Natural killer cell (primary cell): Measurements from ENCODE around the gene VWA1. TPM values are rescaled to one million over a fixed set of nuclear protein-coding genes. Genes with fewer than 3 reads are reported as not detected.
A peak's percentile ranks its signal among the peaks of the same experiment; 100 is the strongest.

Experiments
- ATAC-seq, 3 donors: fragments of 150-1000 bp in 2 of 3; fragments of 200-7000 bp in 1 of 3; cut with Tn5 transposase; 1 replicate in 1 of 3; 2 replicates in 2 of 3; pipeline ENCODE4 v1.10.0; 2021; ENCODE audit warnings: mild to moderate bottlenecking in 2 of 3, moderate library complexity in 2 of 3
- DNase-seq, 2 donors: peaks; one replicate each; pipeline versions ENCODE4 v3.0.0 to v3.0.0-alpha.2; 2013 to 2021; ENCODE audit warnings: mixed read lengths in 1 of 2
- H3K27ac ChIP-seq: one replicate; pipeline ENCODE4 v1.5.1; 2013; ENCODE audit warnings: mild to moderate bottlenecking, low read length
- H3K27me3 ChIP-seq: one replicate; pipeline ENCODE4 v1.6.1; 2013; ENCODE audit warnings: low read length; ENCODE audit not compliant: control insufficient read depth, insufficient read depth
- H3K36me3 ChIP-seq: one replicate; pipeline ENCODE4 v1.6.1; 2013; ENCODE audit warnings: low read length; ENCODE audit not compliant: control insufficient read depth, insufficient read depth
- H3K4me1 ChIP-seq: one replicate; pipeline ENCODE4 v1.6.1; 2013; ENCODE audit warnings: low read length; ENCODE audit not compliant: control insufficient read depth, insufficient read depth
- H3K4me3 ChIP-seq: one replicate; pipeline ENCODE4 v1.5.1; 2013; ENCODE audit warnings: low read length
- H3K9me3 ChIP-seq: one replicate; pipeline ENCODE4 v1.6.1; 2013; ENCODE audit warnings: low read length; ENCODE audit not compliant: control insufficient read depth, insufficient read depth
- H3K27ac Mint-ChIP-seq, 2 donors: one replicate each; pipeline ENCODE4 v1.8.0; 2022; ENCODE audit warnings: mild to moderate bottlenecking in 2 of 2, mixed read lengths in 2 of 2, moderate library complexity in 1 of 2
- H3K27me3 Mint-ChIP-seq, 2 donors: one replicate each; pipeline ENCODE4 v1.8.0; 2022; ENCODE audit warnings: low read depth in 2 of 2, mixed read lengths in 2 of 2
- H3K36me3 Mint-ChIP-seq: one replicate; pipeline ENCODE4 v1.8.0; 2022; ENCODE audit warnings: mixed read lengths
- H3K4me1 Mint-ChIP-seq, 2 donors: one replicate each; pipeline ENCODE4 v1.8.0; 2022; ENCODE audit warnings: mixed read lengths in 2 of 2
- H3K4me3 Mint-ChIP-seq: one replicate; pipeline ENCODE4 v1.8.0; 2022; ENCODE audit warnings: mild to moderate bottlenecking, moderate library complexity, mixed read lengths
- H3K9me3 Mint-ChIP-seq, 2 donors: one replicate each; pipeline ENCODE4 v1.8.0; 2022; ENCODE audit warnings: mixed read lengths in 2 of 2
- CTCF ChIP-seq: fragments of 200-600 bp; IDR thresholded peaks from one replicate; pipeline ENCODE4 v1.8.0; 2022; ENCODE audit warnings: antibody characterized with exemption
- WGBS: methylation state at CpG from one replicate; pipeline ENCODE4 v1.1.7; 2013; ENCODE audit warnings: missing lambda C conversion rate; ENCODE audit not compliant: insufficient coverage; 5-methylcytosine and 5-hydroxymethylcytosine counted together
- intact Hi-C: fragments of 100-400 bp; cut with micrococcal nuclease; formaldehyde crosslinking; loops from one replicate; pipeline ENCODE4 v1.14.2; 2022
- total RNA-seq, 4 donors: library from RNA; stranded (reverse); fragments of 120-200 nt in 1 of 4; gene quantifications; one replicate each; pipeline versions ENCODE4 v1.2.3 to v1.2.4, GENCODE V29; 2013 to 2022

The VWA1 gene
- total RNA-seq, 3 donors from 2014 or later (not counting 1 experiment from before 2014, with no cell fraction given) = not detected

DNA sequence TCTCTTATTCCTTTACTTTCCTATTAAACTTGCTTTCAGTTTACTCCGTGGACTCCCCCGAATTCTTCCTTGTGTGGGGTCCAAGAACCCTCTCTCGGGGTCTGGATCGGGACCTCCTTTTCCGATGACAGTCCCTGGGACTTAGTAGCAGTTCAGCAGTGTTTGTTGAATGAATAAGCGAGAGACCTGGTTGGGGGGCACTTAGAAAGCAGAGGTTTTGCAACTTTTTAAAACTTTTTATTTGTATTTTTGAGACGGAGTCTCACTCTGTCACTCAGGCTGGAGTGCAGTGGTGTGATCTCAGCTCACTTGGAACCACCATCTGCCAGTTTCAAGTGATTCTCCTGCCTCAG, 12.3 kb upstream of the VWA1 start:
- Mint-ChIP-seq H3K4me1 (no peaks in the 10 kb centered on the region), H3K4me3 (no peak overlapping the region), H3K9me3 (no peaks in the 10 kb centered on the region), H3K36me3 (no peaks in the 10 kb centered on the region), H3K27me3 (peaks cover 7 to 24% of the 10 kb centered on the region in 2 donors), H3K27ac (no peak overlapping the region)
- no peak overlapping the region for H3K27ac ChIP-seq
- no peaks in the 10 kb centered on the region for H3K9me3 ChIP-seq
- H3K36me3 ChIP-seq = no peaks in the 10 kb centered on the region
- H3K4me1 ChIP-seq = no peaks in the 10 kb centered on the region
- WGBS = 96% methylated on average over 7 of the region's 7 CpGs
- H3K27me3 ChIP-seq = peaks cover under 1% of the 10 kb centered on the region
- TF ChIP-seq CTCF = no peak
- ATAC-seq (no peak), DNase-seq (no peak)
- intact Hi-C loops = no loop called here
- no peak overlapping the region for H3K4me3 ChIP-seq

DNA sequence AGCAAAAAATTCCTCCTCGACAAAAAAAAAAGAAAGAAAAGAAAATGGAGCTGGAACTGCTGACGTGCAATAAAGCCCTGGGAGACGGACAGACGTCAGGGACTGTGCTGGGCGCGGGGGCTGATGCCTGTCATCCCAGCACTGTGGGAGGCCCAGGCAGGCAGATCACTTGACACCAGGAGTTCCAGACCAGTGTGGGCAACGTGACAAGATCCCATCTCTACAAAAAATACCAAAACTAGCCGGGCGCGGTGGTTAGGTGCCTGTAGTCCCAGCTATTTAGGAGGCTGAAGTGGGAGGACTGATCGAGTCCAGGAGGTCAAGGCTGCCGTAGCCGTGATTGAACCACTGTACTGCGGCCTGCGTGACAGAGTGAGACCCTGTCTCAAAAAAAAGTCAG, 10.8 kb upstream of the VWA1 start:
- no peak overlapping the region for H3K4me3 ChIP-seq
- 94% methylated on average over 15 of the region's 15 CpGs for WGBS
- Mint-ChIP-seq H3K4me3 (peak overlapping the region; percentile 35), H3K9me3 (no peaks in the 10 kb centered on the region), H3K27me3 (peaks cover 7 to 24% of the 10 kb centered on the region in 2 donors), H3K4me1 (no peaks in the 10 kb centered on the region), H3K36me3 (no peaks in the 10 kb centered on the region), H3K27ac (no peak overlapping the region)
- no peaks in the 10 kb centered on the region for H3K4me1 ChIP-seq
- H3K36me3 ChIP-seq = no peaks in the 10 kb centered on the region
- no peak for TF ChIP-seq CTCF
- no peaks in the 10 kb centered on the region for H3K9me3 ChIP-seq
- intact Hi-C loops = no loop called here
- ATAC-seq = no peak
- H3K27ac ChIP-seq = no peak overlapping the region
- peaks cover 2% of the 10 kb centered on the region for H3K27me3 ChIP-seq
- DNase-seq = no peak

GRCh38 chr1:1425426-1425752, 10.1 kb upstream of the VWA1 start:
- 89% methylated on average over 12 of the region's 12 CpGs for WGBS
- no peaks in the 10 kb centered on the region for H3K36me3 ChIP-seq

More at GRCh38 chr1:1425426-1425752, 10.1 kb upstream of the VWA1 start:
- peaks cover 2% of the 10 kb centered on the region for H3K27me3 ChIP-seq
- Mint-ChIP-seq H3K27ac (no peak overlapping the region), H3K27me3 (peaks cover 7 to 24% of the 10 kb centered on the region in 2 donors), H3K9me3 (no peaks in the 10 kb centered on the region), H3K4me1 (no peaks in the 10 kb centered on the region), H3K36me3 (no peaks in the 10 kb centered on the region), H3K4me3 (no peak overlapping the region)
- no peak overlapping the region for H3K27ac ChIP-seq
- H3K4me1 ChIP-seq = no peaks in the 10 kb centered on the region
- no peaks in the 10 kb centered on the region for H3K9me3 ChIP-seq
- ATAC-seq = no peak
- TF ChIP-seq CTCF = no peak
- H3K4me3 ChIP-seq = no peak overlapping the region
- intact Hi-C loops = no loop called here
- DNase-seq = no peak
